Ecto neural progenitor cell (in vitro differentiated cells): Measurements from ENCODE around the gene PSAPL1.
"Not testable (repeated sequence)": the region's sequence is repeated elsewhere in the genome, so short reads cannot be mapped to it uniquely, and the experiment has no call there.

ENCODE experiments used
- DNase-seq: peaks from one replicate; pipeline ENCODE4 v3.0.0-alpha.2; 2018; ENCODE audit warnings: low spot score

Gene PSAPL1

GRCh38 chr4:7458066-7458425 is 23.3 kb upstream of the PSAPL1 start:
- DNase-seq, result no peak

GRCh38 chr4:7457201-7458065 is 22.7 kb upstream of the PSAPL1 start:
- no peak for DNase-seq

GRCh38 chr4:7452802-7453201 is 18.1 kb upstream of the PSAPL1 start:
- not testable (repeated sequence) for DNase-seq

- no peak for DNase-seq
Measured at GRCh38 chr4:7451800-7452199, 17.1 kb upstream of the PSAPL1 start.

- DNase-seq, result no peak
Measured at GRCh38 chr4:7451434-7451789, 16.7 kb upstream of the PSAPL1 start.

GRCh38 chr4:7450775-7451433 is 16.2 kb upstream of the PSAPL1 start:
- DNase-seq, result no peak

- no peak for DNase-seq
Measured at GRCh38 chr4:7448036-7448435, 13.3 kb upstream of the PSAPL1 start.

GRCh38 chr4:7447236-7447635 is 12.5 kb upstream of the PSAPL1 start:
- DNase-seq, result no peak

- no peak for DNase-seq
Measured at GRCh38 chr4:7444731-7445130, 10.0 kb upstream of the PSAPL1 start.

GRCh38 chr4:7444314-7444713 is 9.6 kb upstream of the PSAPL1 start:
- no peak for DNase-seq

GRCh38 chr4:7442574-7443162 is 7.9 kb upstream of the PSAPL1 start:
- DNase-seq, result no peak

GRCh38 chr4:7441201-7441600 is 6.5 kb upstream of the PSAPL1 start:
- DNase-seq, result no peak

GRCh38 chr4:7439699-7440098 is 5.0 kb upstream of the PSAPL1 start:
- no peak for DNase-seq

- no peak for DNase-seq
Measured at GRCh38 chr4:7436256-7436655, 1.5 kb upstream of the PSAPL1 start.

GRCh38 chr4:7435471-7436061 is 836 bp upstream of the PSAPL1 start:
- DNase-seq, result no peak

GRCh38 chr4:7434141-7434765 is 477 bp downstream of the PSAPL1 start:
- DNase-seq, result no peak

- no peak for DNase-seq
Measured at GRCh38 chr4:7433376-7434140, 1.2 kb downstream of the PSAPL1 start.

- no peak for DNase-seq
Measured at GRCh38 chr4:7432531-7433375, 2.0 kb downstream of the PSAPL1 start.

GRCh38 chr4:7431696-7432530 is 2.8 kb downstream of the PSAPL1 start:
- DNase-seq, result no peak
